Measurements from ENCODE around the gene MTMR11.
"Not testable (repeated sequence)": the region's sequence is repeated elsewhere in the genome, so short reads cannot be mapped to it uniquely, and the experiment has no call there.

Gene MTMR11

DNA sequence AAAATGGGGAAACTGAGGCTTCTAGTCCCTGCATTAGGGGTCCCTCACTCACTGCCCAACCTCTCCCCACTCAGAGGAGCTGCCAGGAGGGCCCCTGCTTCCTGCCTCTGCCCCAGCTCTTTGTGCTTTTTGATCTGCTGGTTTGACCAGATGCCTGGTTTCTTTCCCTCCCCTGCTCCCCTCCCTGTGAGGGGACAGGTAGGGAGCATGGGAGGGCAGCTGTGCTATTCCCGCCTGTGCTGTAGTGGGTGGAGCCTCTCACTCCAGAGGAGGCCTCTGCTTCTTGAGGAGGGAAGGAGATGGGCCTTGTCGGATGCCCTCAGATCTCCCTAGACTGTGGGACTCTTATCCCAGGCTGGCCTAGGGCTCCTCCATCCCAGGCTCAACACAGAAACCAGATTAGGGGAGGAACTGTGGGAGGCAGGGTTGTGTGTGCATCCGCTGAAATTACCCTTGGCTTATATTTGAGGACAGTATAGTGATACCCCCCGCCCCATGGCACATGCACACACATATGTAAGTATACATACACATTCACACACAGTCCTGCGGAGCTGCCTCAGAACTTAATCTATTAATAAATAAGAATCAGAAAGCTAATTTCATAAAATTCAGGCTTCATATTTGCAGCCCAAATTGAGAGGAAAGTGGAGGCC, 32.7 kb downstream of the MTMR11 start:
- DNase-seq (ENCODE audit: insufficient read length, low spot score) (no peak), FAIRE-seq (no peak)
- TF ChIP-seq SPI1 (IDR thresholded peaks at IDR 0.05; ENCODE audit: low read depth, low read length) (no peak), TAF1 (IDR thresholded peaks at IDR 0.05; ENCODE audit: low read depth, low read length) (no peak), POLR2A (IDR thresholded peaks at IDR 0.05; ENCODE audit: low read depth, low read length) (no peak), PAX5 (IDR thresholded peaks at IDR 0.05; ENCODE audit: insufficient read depth, low read length, severe bottlenecking) (no peak), POU2F2 (IDR thresholded peaks at IDR 0.05; ENCODE audit: low read depth, low read length) (no peak), POLR2AphosphoS5 (IDR thresholded peaks at IDR 0.05; ENCODE audit: low read depth, low read length) (no peak)

DNA sequence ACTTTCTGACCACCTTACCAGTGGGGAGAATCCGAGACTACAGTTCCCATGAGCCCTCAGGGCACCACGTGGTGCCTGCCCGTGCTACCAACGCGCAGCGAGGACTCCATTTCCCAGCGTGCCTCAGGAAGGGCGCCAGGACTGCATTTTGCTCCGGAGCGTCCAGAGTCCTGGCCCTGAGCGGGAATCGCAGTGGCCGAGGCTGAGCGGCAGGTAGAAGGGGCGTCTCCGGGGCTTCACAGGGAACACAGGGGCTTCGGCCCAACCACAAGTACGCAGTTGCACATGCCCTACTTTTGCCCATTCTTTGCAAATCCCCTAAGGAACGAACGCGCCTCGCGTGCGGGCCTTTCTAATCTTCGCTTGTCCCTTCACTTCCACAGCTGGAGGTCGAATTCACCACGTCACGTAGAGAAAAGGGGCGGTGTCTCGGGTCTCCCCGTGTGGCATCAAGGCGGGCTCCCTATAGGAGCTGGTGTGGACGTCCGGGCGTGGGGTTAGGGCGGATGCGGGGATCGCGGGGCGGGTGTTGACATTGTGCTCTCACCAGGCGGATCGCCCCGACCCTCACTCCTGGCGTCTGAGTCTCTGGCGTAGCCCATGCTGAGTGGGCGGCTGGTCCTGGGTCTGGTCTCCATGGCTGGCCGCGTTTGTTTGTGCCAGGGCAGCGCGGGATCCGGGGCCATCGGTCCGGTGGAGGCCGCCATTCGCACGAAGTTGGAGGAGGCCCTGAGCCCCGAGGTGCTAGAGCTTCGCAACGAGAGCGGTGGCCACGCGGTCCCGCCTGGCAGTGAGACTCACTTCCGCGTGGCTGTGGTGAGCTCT, 37.0 kb downstream of the MTMR11 start, which contains the start of gene BOLA1:
BOLA1 (plus strand) TSS at position 109 of the 825 bp plus-strand sequence; CDS start at position 601, 492 bp downstream.
- peak; percentile 99 for FAIRE-seq
- peak; percentile 94 for DNase-seq (ENCODE audit: insufficient read length, low spot score)
- TF ChIP-seq POLR2A (IDR thresholded peaks at IDR 0.05; ENCODE audit: low read depth, low read length), result 0 out of 2 replicates have a peak, but pooled peaks have one; percentile 58
- peak; percentile 44; the same call in 1 of the 2 replicates for TF ChIP-seq POU2F2 (IDR thresholded peaks at IDR 0.05; ENCODE audit: low read depth, low read length)
- TF ChIP-seq POLR2AphosphoS5 (IDR thresholded peaks at IDR 0.05; ENCODE audit: low read depth, low read length), result peak; percentile 72
- TF ChIP-seq SPI1 (IDR thresholded peaks at IDR 0.05; ENCODE audit: low read depth, low read length), result no peak
- no peak for TF ChIP-seq PAX5 (IDR thresholded peaks at IDR 0.05; ENCODE audit: insufficient read depth, low read length, severe bottlenecking)
- TF ChIP-seq TAF1 (IDR thresholded peaks at IDR 0.05; ENCODE audit: low read depth, low read length), result 0 out of 2 replicates have a peak, but pooled peaks have one; percentile 30

DNA sequence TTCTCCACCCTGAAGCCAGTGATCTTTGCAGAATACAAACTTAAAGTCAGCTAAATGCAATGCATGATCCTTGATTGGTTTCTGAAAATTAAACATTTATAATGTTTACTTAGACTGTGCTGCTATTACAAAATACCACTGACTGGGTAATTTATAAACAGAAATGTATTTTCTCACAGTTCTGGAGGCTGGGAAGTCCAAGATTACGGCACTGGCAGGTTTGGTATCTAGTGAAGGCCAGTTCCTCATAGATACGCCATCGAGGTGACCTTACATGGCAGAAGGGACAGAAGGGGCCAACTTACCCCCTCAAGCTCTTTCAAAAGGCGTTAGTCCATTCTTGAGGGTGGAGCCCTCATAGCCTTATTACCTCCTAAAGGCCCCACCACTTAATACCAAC, 40.1 kb downstream of the MTMR11 start:
- TF ChIP-seq POU2F2 (IDR thresholded peaks at IDR 0.05; ENCODE audit: low read depth, low read length) (no peak), SPI1 (IDR thresholded peaks at IDR 0.05; ENCODE audit: low read depth, low read length) (no peak), POLR2AphosphoS5 (IDR thresholded peaks at IDR 0.05; ENCODE audit: low read depth, low read length) (no peak), TAF1 (IDR thresholded peaks at IDR 0.05; ENCODE audit: low read depth, low read length) (no peak), POLR2A (IDR thresholded peaks at IDR 0.05; ENCODE audit: low read depth, low read length) (no peak), PAX5 (IDR thresholded peaks at IDR 0.05; ENCODE audit: insufficient read depth, low read length, severe bottlenecking) (no peak)
- FAIRE-seq, result no peak
- no peak for DNase-seq (ENCODE audit: insufficient read length, low spot score)

DNA sequence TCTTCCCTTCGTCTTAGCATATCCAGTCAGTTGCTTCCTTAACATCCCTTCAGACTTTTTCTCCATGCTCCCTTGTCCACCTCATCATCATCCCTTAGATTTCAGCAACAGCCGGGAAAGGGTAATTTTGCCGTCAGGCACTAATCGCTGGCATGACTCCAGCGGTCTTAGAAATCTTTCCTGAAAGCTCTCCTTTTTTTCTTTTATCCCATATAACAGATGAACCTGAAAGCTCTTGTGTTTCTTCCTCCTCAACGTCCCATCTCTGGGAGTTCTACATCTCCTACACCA, 47.7 kb downstream of the MTMR11 start:
- TF ChIP-seq POLR2A (IDR thresholded peaks at IDR 0.05; ENCODE audit: low read depth, low read length) (no peak), PAX5 (IDR thresholded peaks at IDR 0.05; ENCODE audit: insufficient read depth, low read length, severe bottlenecking) (no peak), POU2F2 (IDR thresholded peaks at IDR 0.05; ENCODE audit: low read depth, low read length) (no peak), POLR2AphosphoS5 (IDR thresholded peaks at IDR 0.05; ENCODE audit: low read depth, low read length) (no peak), SPI1 (IDR thresholded peaks at IDR 0.05; ENCODE audit: low read depth, low read length) (no peak), TAF1 (IDR thresholded peaks at IDR 0.05; ENCODE audit: low read depth, low read length) (no peak)
- FAIRE-seq (no peak), DNase-seq (ENCODE audit: insufficient read length, low spot score) (no peak)

DNA sequence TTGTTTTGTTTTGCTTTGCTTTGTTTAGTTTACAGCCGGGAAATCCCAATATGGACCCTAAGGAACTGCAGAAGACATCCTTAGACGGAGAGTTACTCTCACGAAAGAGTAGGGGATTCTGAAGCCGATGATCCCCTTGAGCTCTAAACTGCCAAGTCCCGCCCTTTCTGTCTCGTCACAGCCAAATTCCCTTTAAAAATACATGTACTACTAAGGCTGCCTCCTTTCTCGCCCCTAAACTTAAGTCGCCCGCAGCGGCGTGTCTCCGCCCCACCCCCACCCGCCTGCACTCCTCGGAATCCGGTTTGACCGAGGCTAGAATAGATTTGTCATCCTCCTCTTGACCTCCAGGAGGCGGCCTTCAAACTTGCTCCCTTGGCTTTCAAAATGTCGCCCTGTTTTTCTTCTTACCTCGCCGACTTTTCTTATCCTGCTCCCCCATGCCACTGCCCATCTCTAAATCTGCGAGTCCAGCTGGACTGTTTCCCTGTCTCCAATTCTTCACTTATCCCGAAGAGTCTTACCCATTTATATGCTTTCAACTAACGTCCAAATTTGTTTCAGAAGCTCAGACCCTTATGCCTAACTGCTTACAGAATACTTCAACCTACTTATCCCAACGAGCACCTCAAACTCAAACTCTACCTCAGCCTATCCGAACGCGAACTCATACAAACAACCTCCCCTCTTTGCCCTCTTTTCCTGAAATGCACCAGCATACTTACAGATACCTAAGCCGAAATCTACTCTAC, 48.3 kb downstream of the MTMR11 start:
- FAIRE-seq, result peak; percentile 68
- TF ChIP-seq POLR2AphosphoS5 (IDR thresholded peaks at IDR 0.05; ENCODE audit: low read depth, low read length) (peak; percentile 52), PAX5 (IDR thresholded peaks at IDR 0.05; ENCODE audit: insufficient read depth, low read length, severe bottlenecking) (no peak), POLR2A (IDR thresholded peaks at IDR 0.05; ENCODE audit: low read depth, low read length) (peak; percentile 52; the same call in 1 of the 2 replicates), TAF1 (IDR thresholded peaks at IDR 0.05; ENCODE audit: low read depth, low read length) (peak; percentile 49; the same call in 1 of the 2 replicates), POU2F2 (IDR thresholded peaks at IDR 0.05; ENCODE audit: low read depth, low read length) (no peak; the same call in none of the 2 replicates), SPI1 (IDR thresholded peaks at IDR 0.05; ENCODE audit: low read depth, low read length) (peak; percentile 18; the same call in 1 of the 2 replicates)
- peak; percentile 56 for DNase-seq (ENCODE audit: insufficient read length, low spot score)

DNA sequence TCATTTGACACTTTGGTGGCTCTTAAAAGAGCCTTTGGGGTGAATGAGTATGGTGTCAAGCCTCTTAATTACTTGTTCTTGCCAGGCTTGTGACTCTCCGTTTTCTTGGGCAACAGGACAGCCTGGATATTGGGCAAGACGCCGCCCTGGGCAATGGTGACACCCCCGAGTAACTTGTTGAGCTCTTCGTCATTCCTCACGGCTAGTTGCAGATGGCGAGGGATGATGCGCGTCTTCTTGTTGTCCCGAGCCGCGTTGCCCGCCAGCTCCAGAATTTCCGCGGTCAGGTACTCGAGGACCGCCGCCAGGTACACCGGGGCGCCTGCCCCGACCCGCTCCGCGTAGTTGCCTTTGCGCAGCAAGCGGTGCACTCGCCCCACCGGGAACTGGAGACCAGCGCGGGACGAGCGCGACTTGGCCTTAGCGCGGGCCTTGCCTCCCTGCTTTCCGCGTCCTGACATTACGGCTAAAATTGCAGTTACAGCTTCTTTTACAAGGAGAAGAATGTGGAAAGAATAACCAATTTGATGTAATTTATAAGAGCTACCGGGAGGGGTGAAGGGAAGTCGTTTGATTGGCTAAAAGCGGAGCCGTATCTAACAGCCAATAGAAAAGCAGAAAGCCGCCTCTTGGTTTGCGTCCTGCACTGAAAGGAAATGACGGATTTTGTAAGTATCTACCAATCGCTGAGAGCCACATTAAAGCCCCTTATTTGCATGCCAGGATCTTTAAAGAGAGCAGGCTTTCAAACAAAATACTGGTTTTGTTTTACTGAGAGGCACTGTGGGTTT, 49.0 kb downstream of the MTMR11 start:
- FAIRE-seq (no peak), DNase-seq (ENCODE audit: insufficient read length, low spot score) (peak; percentile 41)
- no peak for TF ChIP-seq PAX5 (IDR thresholded peaks at IDR 0.05; ENCODE audit: insufficient read depth, low read length, severe bottlenecking)
- TF ChIP-seq SPI1 (IDR thresholded peaks at IDR 0.05; ENCODE audit: low read depth, low read length), result no peak
- peak; percentile 90 for TF ChIP-seq POLR2A (IDR thresholded peaks at IDR 0.05; ENCODE audit: low read depth, low read length)
- peak; percentile 45; the same call in 1 of the 2 replicates for TF ChIP-seq TAF1 (IDR thresholded peaks at IDR 0.05; ENCODE audit: low read depth, low read length)
- peak; percentile 92 for TF ChIP-seq POLR2AphosphoS5 (IDR thresholded peaks at IDR 0.05; ENCODE audit: low read depth, low read length)
- TF ChIP-seq POU2F2 (IDR thresholded peaks at IDR 0.05; ENCODE audit: low read depth, low read length), result peak; percentile 82; the same call in 1 of the 2 replicates

DNA sequence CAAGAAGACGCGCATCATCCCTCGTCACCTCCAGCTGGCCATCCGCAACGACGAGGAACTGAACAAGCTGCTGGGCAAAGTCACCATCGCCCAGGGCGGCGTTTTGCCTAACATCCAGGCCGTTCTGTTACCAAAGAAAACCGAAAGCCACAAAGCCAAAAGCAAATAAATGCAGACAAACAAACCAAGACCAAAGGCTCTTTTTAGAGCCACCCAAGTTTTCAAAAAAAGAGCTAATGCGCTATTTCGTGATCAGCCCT, 49.6 kb downstream of the MTMR11 start:
- not testable (repeated sequence) for DNase-seq (ENCODE audit: insufficient read length, low spot score); FAIRE-seq
- peak; percentile 4; the same call in 1 of the 2 replicates for TF ChIP-seq POLR2AphosphoS5 (IDR thresholded peaks at IDR 0.05; ENCODE audit: low read depth, low read length)
- TF ChIP-seq POLR2A (IDR thresholded peaks at IDR 0.05; ENCODE audit: low read depth, low read length), result 0 out of 2 replicates have a peak, but pooled peaks have one; percentile 65

DNA sequence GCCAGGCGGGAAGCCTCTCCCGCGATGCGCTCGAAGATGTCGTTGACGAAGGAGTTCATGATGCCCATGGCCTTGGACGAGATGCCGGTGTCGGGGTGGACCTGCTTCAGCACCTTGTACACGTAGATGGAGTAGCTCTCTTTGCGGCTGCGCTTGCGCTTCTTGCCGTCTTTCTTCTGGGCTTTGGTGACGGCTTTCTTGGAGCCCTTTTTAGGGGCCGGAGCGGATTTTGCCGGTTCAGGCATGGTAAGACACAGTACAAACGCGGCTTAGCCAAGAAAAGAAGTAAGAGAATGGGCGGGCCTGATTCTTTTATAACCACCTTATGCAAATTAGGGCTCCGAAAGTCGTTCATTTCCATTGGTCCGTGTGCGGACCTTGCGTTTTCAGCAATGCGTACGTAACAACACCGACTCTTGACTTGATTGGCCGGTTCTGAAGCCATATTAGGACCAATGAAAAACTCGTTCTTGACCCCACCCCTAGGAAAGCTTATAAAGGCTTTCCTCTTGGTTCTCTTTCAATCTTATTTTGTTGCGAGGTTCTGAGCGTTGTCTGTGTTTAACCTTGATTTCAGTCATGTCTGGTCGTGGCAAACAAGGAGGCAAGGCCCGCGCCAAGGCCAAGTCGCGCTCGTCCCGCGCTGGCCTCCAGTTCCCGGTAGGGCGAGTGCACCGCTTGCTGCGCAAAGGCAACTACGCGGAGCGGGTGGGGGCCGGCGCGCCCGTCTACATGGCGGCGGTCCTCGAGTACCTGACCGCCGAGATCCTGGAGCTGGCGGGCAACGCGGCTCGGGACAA, 50.1 kb downstream of the MTMR11 start:
- TF ChIP-seq POLR2A (IDR thresholded peaks at IDR 0.05; ENCODE audit: low read depth, low read length) (peak; percentile 97), TAF1 (IDR thresholded peaks at IDR 0.05; ENCODE audit: low read depth, low read length) (peak; percentile 90), POLR2AphosphoS5 (IDR thresholded peaks at IDR 0.05; ENCODE audit: low read depth, low read length) (peak; percentile 97), POU2F2 (IDR thresholded peaks at IDR 0.05; ENCODE audit: low read depth, low read length) (peak; percentile 99), PAX5 (IDR thresholded peaks at IDR 0.05; ENCODE audit: insufficient read depth, low read length, severe bottlenecking) (no peak), SPI1 (IDR thresholded peaks at IDR 0.05; ENCODE audit: low read depth, low read length) (no peak)
- FAIRE-seq (peak; percentile 70), DNase-seq (ENCODE audit: insufficient read length, low spot score) (peak; percentile 56)

All from GM12891 (cell line).